Islet precursor cell (in vitro differentiated cells): Measurements from ENCODE around the gene SRP19.
"Not testable (repeated sequence)": the region's sequence is repeated elsewhere in the genome, so short reads cannot be mapped to it uniquely, and the experiment has no call there.

Source experiments
- DNase-seq: peaks from one replicate; pipeline ENCODE4 v3.0.0-alpha.2; 2018

SRP19 gene

DNA sequence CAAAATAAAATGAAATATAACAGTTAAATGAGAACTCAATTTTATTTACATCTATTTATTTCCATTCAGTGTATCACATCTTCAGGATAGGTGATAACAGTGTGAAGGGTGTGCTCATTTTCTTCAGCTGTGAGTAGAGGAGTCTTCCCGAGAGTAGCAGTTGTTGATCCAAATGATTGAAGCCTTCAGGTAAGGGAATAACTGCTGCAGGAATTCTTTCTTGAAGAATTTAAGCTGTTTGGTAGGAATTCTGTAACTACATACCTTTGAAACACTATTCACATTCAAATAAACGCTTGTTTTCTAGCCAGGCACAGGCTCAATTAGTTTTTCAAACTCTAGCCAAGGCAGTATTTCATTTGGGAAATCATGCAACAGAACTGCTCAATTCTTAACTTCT, 15.3 kb downstream of the SRP19 start:
- no peak for DNase-seq

DNA sequence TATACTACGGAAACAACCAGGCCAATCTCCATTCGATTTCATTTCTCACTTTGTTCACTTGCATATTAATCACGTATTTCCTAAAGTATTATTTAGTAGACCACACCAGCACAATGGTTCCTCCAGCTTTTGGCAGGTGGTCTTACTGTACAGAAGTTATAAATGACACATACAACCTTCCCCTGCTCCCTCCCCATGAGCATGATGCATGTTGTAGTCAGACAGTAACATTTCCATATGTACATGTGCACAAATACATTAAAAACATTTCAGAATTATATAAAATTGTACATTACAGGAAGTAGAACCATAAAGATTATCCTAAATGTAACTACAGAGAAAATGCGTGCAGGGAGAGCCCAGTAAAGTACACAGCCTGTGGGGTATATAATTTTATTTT, 17.0 kb downstream of the SRP19 start:
- no peak for DNase-seq

DNA sequence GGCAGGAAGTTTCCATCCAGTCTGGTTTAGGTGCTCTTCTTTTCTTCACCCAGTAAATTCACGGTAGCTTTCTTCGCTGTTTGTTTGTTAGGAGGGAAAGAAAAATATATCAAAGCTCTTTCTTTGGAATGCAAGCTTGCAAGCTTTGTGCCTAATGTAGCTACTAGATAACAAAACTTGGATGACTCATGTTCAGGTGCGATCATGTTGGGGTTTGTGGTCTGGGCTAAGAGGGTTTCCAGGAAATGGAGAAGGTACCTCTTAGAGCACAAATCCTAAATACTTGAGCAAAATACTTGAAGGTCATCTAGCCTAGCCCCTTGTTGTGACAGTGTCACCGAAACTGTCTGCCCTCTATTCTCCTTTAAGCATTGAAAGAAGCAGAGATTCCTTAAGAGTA, 17.7 kb downstream of the SRP19 start:
- DNase-seq = peak; percentile 71

- no peak for DNase-seq
These were observed 19.3 kb downstream of the SRP19 start for GRCh38 chr5:112880219-112880964.

DNA sequence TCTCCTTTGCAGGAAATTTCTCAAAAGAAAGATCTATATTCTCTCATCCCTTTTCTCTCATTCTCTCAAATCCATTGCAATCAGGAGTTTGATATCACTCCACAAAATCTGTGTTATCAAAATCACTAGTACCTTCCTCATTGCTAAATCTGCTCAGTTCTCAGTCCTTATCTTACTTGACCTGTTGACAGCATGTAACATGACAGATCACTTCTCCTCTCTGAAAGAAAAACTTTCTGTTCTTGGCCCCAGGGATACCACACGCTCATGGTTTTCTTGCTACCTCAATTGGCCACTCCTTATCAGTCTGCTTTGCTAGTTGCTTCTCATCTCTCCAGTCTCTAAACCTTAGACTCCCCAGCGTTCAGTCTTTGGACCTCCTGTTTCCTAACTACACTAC, 22.1 kb downstream of the SRP19 start:
- DNase-seq = no peak

DNA sequence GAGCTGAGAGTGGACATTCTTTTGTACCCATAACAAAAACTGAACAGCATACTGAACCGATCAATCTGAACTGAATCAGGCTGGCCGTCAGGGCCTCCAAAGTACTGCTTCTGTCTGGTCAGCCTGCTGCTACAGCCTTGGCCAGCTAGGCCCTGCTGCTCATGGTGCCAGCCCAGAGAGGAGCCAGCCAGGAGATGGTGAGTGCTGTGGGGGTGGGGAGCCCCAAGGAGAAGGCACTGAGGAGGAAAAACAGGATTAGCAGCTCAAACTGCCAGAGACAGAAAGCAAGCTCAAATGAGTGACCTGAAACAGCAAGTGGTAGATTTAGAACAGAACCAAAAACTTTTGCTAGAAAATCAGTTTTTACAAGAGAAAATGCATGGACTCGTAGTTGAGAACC, 23.9 kb downstream of the SRP19 start:
- DNase-seq = no peak

GRCh38 chr5:112886975-112887374, 25.9 kb downstream of the SRP19 start:
- DNase-seq = no peak

GRCh38 chr5:112892066-112892465, 31.0 kb downstream of the SRP19 start:
- not testable (repeated sequence) for DNase-seq

- DNase-seq = no peak
These were observed 31.7 kb downstream of the SRP19 start for GRCh38 chr5:112892776-112893175.

DNA sequence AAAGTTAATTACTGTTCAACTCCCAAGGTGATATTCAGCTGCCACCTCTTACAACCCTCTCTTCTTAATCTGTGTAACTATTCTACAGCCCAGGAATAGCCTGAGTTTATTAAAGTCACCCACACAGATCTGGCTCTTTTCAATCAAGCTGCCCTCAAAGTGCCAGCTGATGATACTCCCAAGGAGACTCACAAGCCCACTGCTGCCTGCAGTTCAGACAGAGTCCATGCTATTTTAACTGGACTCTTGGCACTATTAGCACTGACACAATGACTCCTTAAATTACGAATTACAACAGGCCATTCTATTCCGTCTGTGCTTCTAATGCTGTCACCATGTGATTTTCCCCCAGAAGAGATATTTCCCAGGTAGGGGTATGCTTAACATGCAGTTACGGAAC, 34.6 kb downstream of the SRP19 start:
- DNase-seq = no peak

GRCh38 chr5:112902561-112902960, 41.5 kb downstream of the SRP19 start:
- DNase-seq = no peak

- not testable (repeated sequence) for DNase-seq
These were observed 43.9 kb downstream of the SRP19 start for GRCh38 chr5:112904996-112905395.

DNA sequence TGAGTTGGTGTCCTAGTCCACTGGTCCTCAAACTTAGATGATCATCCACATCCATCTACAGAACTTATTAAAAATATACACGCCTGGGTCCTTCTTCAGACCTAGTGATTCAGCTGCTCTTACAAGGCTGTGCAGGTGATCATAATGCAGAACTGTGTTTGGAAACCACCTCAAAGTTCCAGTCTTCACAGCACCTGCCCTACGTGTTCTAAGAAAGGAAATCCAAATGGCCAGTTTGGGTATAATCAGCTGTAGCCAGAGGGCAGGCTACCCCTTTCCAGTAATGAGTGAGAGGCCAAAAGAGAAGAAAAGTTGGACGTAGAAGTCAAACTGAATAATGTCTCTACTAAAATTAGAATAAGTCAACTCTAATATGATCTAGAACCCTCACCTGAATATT, 45.5 kb downstream of the SRP19 start:
- no peak for DNase-seq

DNA sequence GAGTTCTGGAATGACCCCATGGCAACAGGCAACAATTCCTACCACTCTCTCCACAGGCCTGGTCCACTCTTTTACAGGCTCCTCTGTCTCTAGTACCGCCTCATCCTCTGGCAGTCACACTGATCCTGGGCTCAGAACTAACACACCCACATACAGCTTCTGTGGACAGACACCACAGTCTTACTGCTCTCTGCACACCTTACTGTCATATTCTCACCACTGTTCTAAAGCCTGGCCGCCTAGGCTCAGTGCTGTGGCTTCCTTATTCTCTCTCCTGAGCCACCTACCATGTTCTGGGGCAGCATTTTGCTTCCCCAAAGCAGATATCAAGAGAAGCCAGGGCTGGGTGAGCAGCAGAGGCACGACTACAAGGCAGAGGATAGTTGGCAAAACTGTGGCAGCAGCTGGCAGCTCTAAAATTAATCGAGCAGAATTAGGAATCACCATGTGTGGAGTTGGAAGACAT, 46.1 kb downstream of the SRP19 start:
- DNase-seq = no peak

DNA sequence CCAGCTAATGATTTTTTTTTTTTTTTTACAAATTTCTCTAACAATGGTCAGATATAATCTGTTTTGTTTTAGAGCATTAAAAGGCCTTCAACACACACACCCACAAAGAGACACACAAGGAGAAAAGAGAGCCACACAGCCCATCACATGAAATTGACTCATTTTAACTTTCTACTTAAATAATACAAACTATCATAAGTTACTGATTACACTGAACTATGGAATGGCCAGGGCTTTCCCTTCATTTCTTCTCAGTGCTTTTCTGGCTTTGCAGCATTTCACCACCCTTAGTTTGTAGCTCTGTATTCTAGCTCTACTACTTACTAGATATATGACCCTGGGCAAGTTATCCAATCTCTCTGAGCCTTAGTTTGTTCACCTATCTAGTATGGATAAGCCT, 47.8 kb downstream of the SRP19 start:
- DNase-seq = no peak

DNA sequence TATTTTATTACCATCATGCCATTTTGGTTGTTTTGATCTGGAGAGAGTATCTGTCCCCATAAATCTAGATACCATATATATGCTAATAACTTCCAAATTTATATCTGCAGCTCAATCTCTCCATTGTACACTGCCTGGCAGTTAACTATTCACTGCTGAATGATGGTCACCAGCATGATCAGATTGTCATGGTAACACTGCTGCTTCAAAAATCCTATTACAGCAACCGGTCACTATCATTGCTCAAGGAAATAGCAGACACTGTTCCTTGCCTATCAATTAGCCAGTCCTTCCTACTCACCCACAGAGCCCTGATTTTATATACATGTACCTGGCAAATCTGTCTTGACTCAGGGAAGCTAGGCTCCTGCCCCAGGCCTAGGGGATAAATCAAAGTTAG, 49.4 kb downstream of the SRP19 start:
- no peak for DNase-seq

DNA sequence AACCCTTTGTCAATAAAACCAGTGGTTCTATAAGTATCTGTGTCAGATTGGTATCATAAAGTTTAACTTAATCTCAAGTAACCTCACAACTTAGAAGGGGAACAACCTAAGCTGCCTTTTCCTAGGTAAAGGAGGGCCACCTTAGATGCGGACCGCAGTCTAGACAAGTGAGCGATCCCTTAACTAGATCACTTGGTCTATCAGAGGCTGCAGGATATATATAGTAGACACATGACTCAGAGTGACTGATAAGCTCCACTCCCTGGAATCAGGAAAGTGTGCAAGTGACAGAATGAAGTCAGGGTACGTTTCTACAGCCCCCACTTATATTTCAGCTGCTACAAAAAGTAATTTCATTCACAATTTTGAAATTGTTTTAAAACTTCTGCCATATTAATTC, 53.5 kb downstream of the SRP19 start:
- no peak for DNase-seq

DNA sequence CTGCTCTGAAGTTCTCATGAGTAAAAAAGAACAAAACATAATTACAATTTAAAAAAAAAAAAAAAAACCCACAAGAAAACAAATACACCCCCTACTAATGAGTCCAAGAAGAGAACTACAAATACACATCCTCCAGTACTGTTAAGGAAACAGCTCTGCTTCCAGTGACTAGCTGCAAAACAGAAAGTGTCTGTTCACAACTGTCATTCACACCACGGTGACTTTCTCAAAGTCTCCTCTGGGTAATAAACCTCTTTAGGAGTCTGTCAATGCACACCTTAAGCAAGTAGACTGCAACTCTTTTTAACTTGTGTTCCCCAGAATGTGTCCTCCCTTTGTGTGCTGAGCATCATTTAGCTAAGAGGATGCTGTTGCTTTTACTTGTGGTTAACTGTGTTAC, 54.7 kb downstream of the SRP19 start:
- no peak for DNase-seq

- DNase-seq = no peak
These were observed 56.4 kb downstream of the SRP19 start for GRCh38 chr5:112917453-112917995.

DNA sequence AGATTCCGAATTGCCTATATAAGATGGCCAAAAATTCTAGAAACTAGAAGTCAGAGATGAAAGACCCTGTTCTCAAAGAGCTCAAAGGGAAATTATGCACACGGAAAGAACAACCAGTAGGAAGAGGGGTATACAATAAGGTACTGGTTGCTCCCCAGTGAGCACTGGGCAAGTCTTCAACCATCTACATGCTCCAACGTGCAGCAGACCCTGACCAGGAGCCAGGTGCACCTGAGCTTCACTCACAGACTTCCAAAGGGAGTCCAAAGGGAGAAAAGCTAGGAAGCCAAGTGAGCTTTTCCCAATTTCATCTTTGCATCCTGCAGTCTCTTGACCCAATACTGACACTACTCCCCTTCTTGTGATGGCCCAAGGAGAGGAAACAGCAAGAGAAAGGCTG, 57.0 kb downstream of the SRP19 start:
- DNase-seq = no peak

DNA sequence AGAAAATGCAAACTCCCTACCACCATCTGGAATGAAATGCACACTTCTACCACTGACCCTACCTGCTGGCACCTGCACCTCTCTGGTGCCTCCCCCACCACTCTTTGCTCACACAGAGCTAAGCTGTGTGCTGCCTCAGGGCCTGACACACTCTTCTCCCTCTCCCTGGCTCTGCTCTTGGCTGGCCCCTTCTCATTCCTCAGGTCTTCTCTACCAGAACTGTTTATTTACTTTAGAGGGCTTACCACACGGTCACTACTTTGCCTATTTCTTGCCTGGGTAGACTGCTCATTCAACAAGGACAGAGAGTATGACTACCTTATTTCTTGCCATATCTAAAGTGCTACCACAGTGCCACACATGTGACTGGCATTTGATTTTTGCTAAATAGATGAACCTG, 57.6 kb downstream of the SRP19 start:
- DNase-seq = no peak
